GM19463 (cell line): ENCODE measurements around the gene TNNT3.

Source experiments
- ATAC-seq: cut with Tn5 transposase; IDR thresholded peaks from one replicate; pipeline ENCODE4 v1.9.1; 2021; ENCODE audit warnings: mild to moderate bottlenecking, moderate library complexity; ENCODE audit not compliant: unreplicated experiment

Gene TNNT3

GRCh38 chr11:1949922-1950321, 30.4 kb downstream of the TNNT3 start:
- no peak for ATAC-seq

DNA sequence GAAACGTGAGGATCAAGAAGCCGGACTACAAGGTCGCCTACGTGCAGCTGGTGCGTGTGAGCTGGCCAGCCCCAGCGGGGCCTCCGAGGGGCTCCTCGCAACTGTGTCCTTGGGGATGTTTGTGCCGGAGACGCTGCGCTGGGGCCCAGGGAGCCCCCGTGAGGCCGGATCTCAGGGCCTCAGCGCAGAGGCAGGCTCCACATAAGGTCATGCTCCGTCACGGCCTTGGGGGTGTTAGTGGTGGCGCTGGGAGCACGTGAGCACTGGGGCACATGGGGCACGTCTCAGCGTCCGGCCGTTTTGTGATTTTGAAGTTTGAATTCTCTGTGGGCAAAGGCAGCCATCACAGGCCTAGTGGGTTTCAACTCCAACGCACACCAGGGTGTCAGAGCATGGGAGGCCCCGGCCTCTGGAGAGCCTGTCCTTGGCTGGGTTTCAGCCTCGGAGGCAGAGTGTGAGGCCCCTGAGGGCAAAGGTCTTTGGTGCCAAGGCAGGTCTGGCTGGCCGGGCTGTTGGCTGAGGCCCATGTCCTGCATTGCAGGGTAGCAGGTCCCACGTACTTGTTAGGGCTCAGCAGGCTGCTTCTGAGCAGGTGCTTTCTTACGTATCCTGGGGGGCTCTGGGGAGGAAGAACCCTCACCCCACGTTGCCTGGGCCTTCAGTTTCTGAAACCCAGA, 33.4 kb downstream of the TNNT3 start:
- ATAC-seq, result no peak

DNA sequence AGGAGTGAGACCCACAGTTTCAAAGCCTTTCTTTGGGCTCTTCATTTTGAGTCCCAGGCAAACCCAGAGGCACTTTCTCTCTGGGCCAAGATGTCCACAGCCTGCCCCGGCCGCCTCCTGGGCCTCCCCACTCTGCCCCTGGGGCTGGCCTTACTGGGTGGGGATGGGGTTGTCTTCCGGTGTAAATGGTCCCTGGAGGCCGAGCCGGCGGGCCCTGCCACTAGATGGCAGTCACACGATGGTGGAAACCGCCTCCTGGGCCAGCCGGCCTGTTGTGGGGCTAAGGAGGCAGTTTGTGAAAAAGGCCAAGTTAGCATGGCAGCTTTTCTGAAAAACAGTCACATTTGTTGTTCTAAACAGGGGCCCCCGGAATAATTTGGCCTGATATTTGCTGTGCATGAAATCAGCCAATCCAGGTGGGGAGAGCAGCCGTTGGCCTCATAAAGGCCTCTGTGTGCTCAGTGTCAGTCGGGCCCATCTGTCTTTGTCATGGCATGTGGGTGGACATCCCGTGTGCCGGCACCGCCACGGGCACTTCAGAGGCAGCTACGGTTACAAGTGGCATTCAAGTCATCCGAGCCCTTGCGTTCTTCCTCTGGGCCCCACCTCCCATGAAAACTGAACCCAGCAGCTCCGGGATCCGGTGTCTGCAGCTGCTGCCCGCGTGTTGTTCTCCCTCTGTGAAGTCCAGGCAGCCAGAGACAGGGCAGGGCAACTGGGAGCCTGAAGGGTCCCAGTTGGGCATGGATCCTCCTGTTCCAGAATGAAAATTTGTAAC, 34.2 kb downstream of the TNNT3 start:
- no peak for ATAC-seq

GRCh38 chr11:1958367-1958766, 38.9 kb downstream of the TNNT3 start:
- no peak for ATAC-seq

DNA sequence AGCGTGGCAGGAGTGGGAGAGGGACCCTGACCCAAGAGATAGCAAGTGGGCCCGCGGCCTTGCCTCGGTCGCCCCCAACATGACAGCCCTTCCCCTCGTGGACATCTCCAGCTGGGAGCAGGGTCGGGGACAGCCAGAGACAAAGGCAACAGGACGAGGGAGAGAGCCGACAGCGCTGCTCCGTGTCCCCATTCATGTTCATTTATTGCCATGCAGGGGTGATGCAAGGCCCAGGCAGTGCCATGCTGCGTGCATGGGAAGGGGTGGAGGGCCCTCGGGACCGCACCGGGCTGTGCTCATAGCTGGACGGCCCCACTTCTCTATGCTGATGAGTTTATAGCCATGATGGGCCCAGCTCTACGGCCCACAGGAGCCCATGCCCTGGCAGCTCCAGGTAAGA, 40.3 kb downstream of the TNNT3 start:
- ATAC-seq, result no peak

- ATAC-seq, result no peak
These were observed 44.4 kb downstream of the TNNT3 start for GRCh38 chr11:1963864-1964263.

DNA sequence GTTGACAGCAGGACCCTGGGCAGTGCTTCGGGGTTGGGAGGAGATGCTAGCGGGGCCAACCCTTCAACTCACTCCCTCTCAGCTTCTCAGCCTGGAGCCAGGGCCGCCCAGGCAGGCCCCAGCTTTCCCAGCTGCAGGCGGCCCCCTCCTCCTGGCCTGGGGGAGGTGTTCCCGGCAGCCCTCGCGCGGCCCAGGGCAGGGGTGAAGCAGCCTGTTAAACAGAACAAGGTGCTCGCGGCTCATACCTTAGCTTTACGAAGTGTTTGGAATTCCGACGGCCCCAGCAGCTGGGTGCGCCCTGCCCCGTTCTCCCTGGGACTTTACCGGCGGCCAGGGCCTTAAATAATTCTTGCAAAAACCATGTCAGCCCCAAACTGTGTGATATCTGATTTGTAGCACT, 44.8 kb downstream of the TNNT3 start:
- no peak for ATAC-seq

- ATAC-seq, result no peak
These were observed 45.5 kb downstream of the TNNT3 start for GRCh38 chr11:1964955-1965354.

DNA sequence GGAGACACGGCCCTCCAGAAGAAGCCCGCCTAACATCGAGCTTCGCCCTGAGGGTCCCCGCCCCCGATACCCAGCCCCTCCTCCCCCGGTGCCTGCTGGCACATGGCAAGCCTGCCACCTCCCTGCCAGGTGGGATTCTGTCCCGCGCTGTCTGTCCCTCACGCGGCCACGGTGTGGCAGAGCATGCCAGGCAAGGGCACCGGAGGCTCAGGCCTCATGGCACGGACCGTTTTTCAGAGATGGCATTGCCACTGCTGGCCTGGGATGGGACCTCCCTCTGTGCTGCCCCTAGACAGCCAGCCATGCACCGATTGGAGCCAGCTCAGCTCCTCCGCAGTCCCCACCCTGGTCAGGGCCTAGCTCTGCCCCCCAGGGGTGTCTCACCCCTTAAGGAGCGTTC, 47.0 kb downstream of the TNNT3 start:
- no peak for ATAC-seq

- ATAC-seq, result no peak
These were observed 48.2 kb downstream of the TNNT3 start for GRCh38 chr11:1967641-1968225.

GRCh38 chr11:1968454-1969002, 49.0 kb downstream of the TNNT3 start:
- no peak for ATAC-seq

DNA sequence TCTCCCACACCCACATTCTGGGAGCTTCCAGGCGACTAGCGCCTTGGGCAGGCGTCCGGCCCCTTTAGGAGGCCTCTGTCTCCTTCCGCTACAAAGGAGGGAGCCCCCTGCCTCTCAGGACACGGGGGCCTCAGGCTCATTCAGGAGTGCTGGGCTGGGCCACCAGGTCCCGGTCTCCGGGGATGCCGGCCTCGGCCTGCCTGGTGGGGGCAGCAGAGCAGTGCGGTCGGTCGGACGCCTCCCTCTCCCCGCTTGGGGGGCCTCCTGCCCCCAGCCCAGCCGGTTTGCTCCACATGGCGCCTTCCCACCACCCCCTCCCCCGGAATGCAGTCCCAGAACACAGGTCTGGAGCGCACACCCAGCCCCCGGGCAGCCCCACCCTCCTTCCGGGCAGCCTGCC, 49.5 kb downstream of the TNNT3 start:
- no peak for ATAC-seq

- no peak for ATAC-seq
These were observed 50.3 kb downstream of the TNNT3 start for GRCh38 chr11:1969776-1970175.

DNA sequence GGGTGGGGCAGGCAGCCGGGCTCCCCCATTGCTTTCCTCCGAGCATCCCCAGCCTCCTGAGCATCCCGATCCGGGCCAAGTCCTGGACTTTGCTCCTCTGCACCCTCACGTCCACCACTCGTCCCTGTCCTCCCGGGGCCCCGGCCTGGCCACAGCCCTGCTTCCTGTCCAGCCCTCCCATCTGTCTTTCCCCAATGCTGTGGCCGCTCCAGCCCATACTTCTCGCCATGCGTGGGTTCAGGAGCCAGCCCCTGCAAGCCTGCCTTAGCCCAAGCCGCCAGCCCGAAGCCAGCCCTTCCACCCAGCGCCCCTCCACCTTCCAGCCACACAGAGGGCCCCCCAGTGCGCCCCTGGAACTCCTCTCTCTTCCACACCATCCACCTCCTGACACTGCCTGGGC, 51.5 kb downstream of the TNNT3 start:
- ATAC-seq, result no peak

DNA sequence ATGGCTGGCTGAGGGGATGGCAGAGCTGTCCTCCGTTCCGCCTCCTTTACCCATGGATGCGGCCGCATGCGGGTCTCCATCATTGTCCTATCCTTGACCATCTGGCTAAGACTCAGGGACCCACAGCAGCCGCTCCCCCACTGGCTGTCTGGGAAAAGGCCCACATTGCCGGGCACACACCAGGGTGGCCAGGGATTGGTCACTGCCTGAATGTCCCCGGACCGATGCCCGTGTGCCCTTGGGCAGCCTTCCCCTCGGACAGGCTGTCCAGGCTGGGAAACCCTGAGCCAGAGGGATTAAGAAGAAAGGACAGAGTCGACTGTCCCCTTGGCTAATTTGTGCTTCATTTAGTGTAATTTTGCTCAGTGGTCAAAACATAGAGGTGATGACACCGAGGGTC, 55.7 kb downstream of the TNNT3 start:
- ATAC-seq, result no peak

- ATAC-seq, result no peak
These were observed 59.4 kb downstream of the TNNT3 start for GRCh38 chr11:1978720-1979473.

- no peak for ATAC-seq
These were observed 60.1 kb downstream of the TNNT3 start for GRCh38 chr11:1979607-1980006.

GRCh38 chr11:1982873-1983600, 63.5 kb downstream of the TNNT3 start:
- no peak for ATAC-seq

DNA sequence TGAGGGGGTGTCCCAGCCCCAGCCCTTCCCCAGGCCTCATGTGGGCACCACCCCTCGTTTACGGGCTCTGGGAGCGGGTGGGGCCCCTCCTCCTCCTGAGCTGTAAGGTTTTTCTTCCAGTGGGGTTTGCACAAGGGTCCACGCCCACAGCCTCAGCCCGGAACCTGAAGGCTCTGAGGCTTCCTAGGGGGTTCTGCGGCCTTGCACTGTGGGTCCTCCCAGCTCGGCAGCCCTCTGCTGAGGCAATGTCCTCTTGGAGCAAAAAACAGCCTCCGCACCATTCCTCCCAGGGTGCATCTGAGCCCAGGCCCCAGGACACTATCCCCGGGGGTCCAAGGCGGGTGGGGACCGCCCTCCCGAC, 64.1 kb downstream of the TNNT3 start:
- no peak for ATAC-seq

GRCh38 chr11:1987024-1987423, 67.5 kb downstream of the TNNT3 start:
- no peak for ATAC-seq

DNA sequence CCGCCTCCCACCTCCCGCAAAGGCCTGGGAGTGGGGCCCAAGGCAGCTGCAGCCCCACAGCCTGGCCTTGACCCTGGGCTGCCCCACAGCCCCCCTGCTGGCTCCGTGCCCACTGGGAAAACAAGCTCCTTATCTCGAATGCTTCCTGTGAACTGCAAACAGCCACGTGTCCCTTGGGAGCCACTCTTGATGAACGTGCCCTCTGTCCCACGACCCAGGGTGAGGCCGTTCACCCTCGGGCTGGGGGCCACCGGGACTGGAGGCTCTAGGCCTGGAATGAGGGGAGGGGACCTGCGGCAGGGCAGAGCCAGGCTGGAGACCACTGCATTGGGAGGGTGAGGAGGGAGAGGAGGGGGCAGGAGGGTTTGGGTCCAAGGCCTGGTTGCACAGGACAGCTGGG, 68.7 kb downstream of the TNNT3 start:
- no peak for ATAC-seq
